ENCODE data around the gene PLAU. TPM values are rescaled to one million over a fixed set of nuclear protein-coding genes. Genes with fewer than 3 reads are reported as not detected.

The PLAU gene
- total and polyA plus RNA-seq, 2 of the 13 experiments (the other 11 are each of a cell fraction or from before 2014, with no cell fraction given): 0.45 to 11.2 TPM

DNA sequence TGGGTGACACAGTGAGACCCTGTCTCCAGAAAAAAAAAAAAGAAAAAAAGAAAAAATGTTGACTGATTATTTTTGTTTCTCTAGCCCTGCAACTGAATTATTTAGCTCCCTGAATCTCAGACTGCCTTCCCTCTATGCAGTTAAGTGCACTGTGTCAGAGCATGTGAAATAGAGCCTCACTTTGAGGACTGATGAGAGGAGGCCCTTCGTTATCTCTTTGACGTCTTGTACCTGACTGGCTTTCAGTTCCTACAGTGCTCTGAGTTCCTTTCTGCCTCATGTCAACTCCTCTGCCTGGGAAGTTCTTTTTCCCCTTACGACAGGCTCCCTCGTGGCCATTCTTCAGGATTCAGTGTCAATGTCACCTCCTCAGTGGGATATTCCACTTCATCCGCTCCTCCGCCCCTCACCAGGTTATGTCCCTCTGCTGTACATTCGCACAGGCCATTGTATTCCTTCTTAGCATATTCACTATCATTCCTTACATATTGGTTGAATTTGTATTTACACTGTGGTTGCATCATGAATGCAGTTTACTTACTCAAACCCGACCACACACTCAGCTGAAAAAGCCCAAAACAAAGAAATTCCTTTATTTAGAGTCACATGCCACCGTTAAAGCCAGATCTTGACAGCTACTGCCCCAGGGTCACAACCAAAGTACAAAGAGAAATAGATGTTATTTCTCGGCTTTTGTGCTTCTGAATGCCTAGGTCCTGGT is 18.5 kb upstream of the PLAU start:
- DNase-seq (ENCODE audit: low spot score): no peak
- no peak for TF ChIP-seq SRY (CRISPR knock-in tag; IDR thresholded peaks at IDR 0.05)
- TF ChIP-seq XRCC5 (optimal IDR thresholded peaks at IDR 0.05; ENCODE audit: low read length): no peak
- TF ChIP-seq PPARG (CRISPR knock-in tag; conservative IDR thresholded peaks at IDR 0.05): no peak
- no peak for TF ChIP-seq ZNF639 (CRISPR knock-in tag; conservative IDR thresholded peaks at IDR 0.05)
- no peak for TF ChIP-seq SOX13 (IDR thresholded peaks at IDR 0.05)
- TF ChIP-seq SOX13 (CRISPR knock-in tag; conservative IDR thresholded peaks at IDR 0.05 in 1 of 2, IDR thresholded peaks at IDR 0.05 in 1 of 2): peak in 1 of 2 experiments; percentile 25; a peak in 1 of 4 replicates
- TF ChIP-seq ZBTB38 (CRISPR knock-in tag; IDR thresholded peaks at IDR 0.05): no peak
- TF ChIP-seq STAT6 (CRISPR knock-in tag; IDR thresholded peaks at IDR 0.05; ENCODE audit: borderline replicate concordance): no peak
- no peak for TF ChIP-seq THAP8 (CRISPR knock-in tag; IDR thresholded peaks at IDR 0.05; ENCODE audit: borderline replicate concordance)
- TF ChIP-seq ZNF678 (CRISPR knock-in tag; IDR thresholded peaks at IDR 0.05): no peak

More for the DNA sequence above, 18.5 kb upstream of the PLAU start:
- 15% methylated on average over 10 of the region's 10 CpGs for WGBS (ENCODE audit: low lambda C conversion rate)
- Histone ChIP-seq H3K79me2 (ENCODE audit: insufficient read depth, low read length) (no peaks in the 10 kb centered on the region), H3K36me3 (replicated peaks in 1 of 2; ENCODE audit: control insufficient read depth in 1 of 2, insufficient read depth in 2 of 2, low read length in 2 of 2) (no peaks in the 10 kb centered on the region), H3K4me3 (replicated peaks in 1 of 3; ENCODE audit: insufficient read depth in 1 of 3, low read depth in 2 of 3, low read length in 3 of 3) (no peak overlapping the region), H2AFZ (ENCODE audit: low read length) (no peak overlapping the region), H3K27ac (ENCODE audit: extremely low read length, insufficient read depth, low read length) (no peak overlapping the region), H3K9ac (ENCODE audit: insufficient read depth, low read depth, low read length) (no peak overlapping the region), H3K4me1 (ENCODE audit: insufficient read depth, low read length) (peaks cover 27% of the 10 kb centered on the region), H3K9me3 (ENCODE audit: low read length) (no peaks in the 10 kb centered on the region), H3K4me2 (ENCODE audit: low read depth, low read length) (no peak overlapping the region), H3K27me3 (ENCODE audit: control insufficient read depth in 1 of 2, insufficient read depth in 2 of 2, low read length in 2 of 2) (peaks cover 2 to 8% of the 10 kb centered on the region in 2 experiments; a peak in 3 of 5 replicates), H4K20me1 (ENCODE audit: insufficient read depth, low read length) (no peaks in the 10 kb centered on the region)
- peak; percentile 30; the same call in 2 of the 3 replicates for ATAC-seq
- in situ Hi-C loops (cut with HindIII; ENCODE audit: extremely low pct_ligation_motif_present, low pct_unique_long_range_greater_than_20kb): no loop called here
- no peak for FAIRE-seq
- ChIA-PET POLR2A (interaction anchor here (0.8 kb wide), 1 partner anchor 14 kb away, joined by 3 read pairs; no protein-coding TSS in a partner anchor), CTCF (ENCODE audit: low intra/inter-chr PET ratio, low total read pairs) (no interaction called here)
- intact Hi-C loops (cut with micrococcal nuclease; ENCODE audit: unreplicated experiment): no loop called here
- BruUV-seq (replicated peaks): no TSS peak
